Fibroblast of skin of right quadriceps (primary cell): ENCODE measurements around the gene SFXN2.
"Not testable (repeated sequence)": the region's sequence is repeated elsewhere in the genome, so short reads cannot be mapped to it uniquely, and the experiment has no call there.

ENCODE experiments used
- DNase-seq: peaks from one replicate; pipeline ENCODE4 v3.0.0-alpha.2; 2013

The SFXN2 gene

GRCh38 chr10:102681696-102682095, 32.7 kb upstream of the SFXN2 start:
- DNase-seq, result no peak

- DNase-seq, result no peak
Measured at GRCh38 chr10:102682416-102682815, 32.0 kb upstream of the SFXN2 start.

GRCh38 chr10:102682981-102683380, 31.5 kb upstream of the SFXN2 start:
- DNase-seq, result no peak

- DNase-seq, result no peak
Measured at GRCh38 chr10:102683736-102684135, 30.7 kb upstream of the SFXN2 start.

- no peak for DNase-seq
Measured at GRCh38 chr10:102691285-102692066, 23.0 kb upstream of the SFXN2 start.

- DNase-seq, result not testable (repeated sequence)
Measured at GRCh38 chr10:102695401-102695800, 19.0 kb upstream of the SFXN2 start.

- no peak for DNase-seq
Measured at GRCh38 chr10:102696736-102697135, 17.7 kb upstream of the SFXN2 start.

GRCh38 chr10:102698894-102699293, 15.5 kb upstream of the SFXN2 start:
- no peak for DNase-seq

- no peak for DNase-seq
Measured at GRCh38 chr10:102701272-102701671, 13.2 kb upstream of the SFXN2 start.

GRCh38 chr10:102701796-102702195, 12.6 kb upstream of the SFXN2 start:
- no peak for DNase-seq

GRCh38 chr10:102702742-102703141, 11.7 kb upstream of the SFXN2 start:
- DNase-seq, result no peak

- peak; percentile 82 for DNase-seq
Measured at GRCh38 chr10:102704915-102705314, 9.5 kb upstream of the SFXN2 start.

GRCh38 chr10:102705531-102705930, 8.9 kb upstream of the SFXN2 start:
- DNase-seq, result no peak

GRCh38 chr10:102710609-102711008, 3.8 kb upstream of the SFXN2 start:
- DNase-seq, result peak; percentile 80

GRCh38 chr10:102712089-102712488, 2.3 kb upstream of the SFXN2 start:
- DNase-seq, result no peak

GRCh38 chr10:102712843-102713538, 1.4 kb upstream of the SFXN2 start:
- DNase-seq, result no peak

GRCh38 chr10:102713539-102713813, 960 bp upstream of the SFXN2 start:
- DNase-seq, result no peak

GRCh38 chr10:102713814-102714620, 419 bp upstream of the SFXN2 start, which contains the start of gene ARL3:
Gene ARL3 (minus strand): TSS chr10:102714397. CDS start chr10:102714275, 122 bp downstream.
- peak; percentile 99 for DNase-seq

- DNase-seq, result no peak
Measured at GRCh38 chr10:102715880-102716279, 1.4 kb downstream of the SFXN2 start.

GRCh38 chr10:102716900-102717565, 2.6 kb downstream of the SFXN2 start:
- DNase-seq, result not testable (repeated sequence)

GRCh38 chr10:102718220-102718619, 3.8 kb downstream of the SFXN2 start:
- peak; percentile 33 for DNase-seq

- no peak for DNase-seq
Measured at GRCh38 chr10:102720337-102720736, 5.9 kb downstream of the SFXN2 start.

GRCh38 chr10:102720775-102721301, 6.4 kb downstream of the SFXN2 start:
- DNase-seq, result no peak
